ENCODE results near the gene RGS12.
"Not testable (repeated sequence)": the region's sequence is repeated elsewhere in the genome, so short reads cannot be mapped to it uniquely, and the experiment has no call there.

Gene RGS12

DNA sequence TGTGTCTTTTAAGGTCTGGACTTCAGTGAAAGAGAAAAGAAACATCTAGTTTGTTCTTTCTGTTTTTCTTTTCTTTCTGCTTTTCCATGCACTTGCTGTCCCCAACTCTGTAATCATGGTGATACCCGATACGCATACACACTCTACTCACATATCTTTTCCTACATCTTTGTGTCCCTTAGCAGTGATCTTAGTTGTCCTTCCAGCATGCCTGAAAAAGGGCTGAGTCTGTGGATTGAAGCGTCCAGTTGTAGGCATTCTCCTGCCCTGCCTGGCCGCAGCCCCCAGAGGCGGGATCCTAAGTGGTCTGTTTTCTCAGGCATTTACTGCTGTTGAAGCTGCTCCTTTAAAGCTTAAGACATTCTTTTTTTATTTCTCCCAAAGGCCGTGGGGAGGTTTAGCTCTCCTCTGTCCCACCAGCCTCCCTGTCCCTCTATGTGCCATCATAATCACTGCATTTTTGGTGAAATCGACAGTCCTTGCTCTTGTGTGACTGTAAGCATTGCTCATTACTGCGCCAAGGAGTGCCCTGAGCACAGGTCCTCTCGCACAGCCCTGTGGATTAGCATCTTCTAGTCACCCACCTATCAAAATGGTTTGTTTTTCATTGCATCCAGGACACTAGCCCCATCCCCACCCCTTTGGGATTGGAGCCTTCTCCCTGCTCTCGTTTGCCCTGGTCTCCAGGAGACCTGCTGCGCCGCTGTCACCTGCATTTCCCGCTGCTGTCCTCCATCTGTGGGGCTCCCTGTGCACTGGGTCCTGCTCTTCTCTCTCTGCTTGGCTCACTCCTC, 4.4 kb downstream of the RGS12 start:
- no peak for DNase-seq

DNA sequence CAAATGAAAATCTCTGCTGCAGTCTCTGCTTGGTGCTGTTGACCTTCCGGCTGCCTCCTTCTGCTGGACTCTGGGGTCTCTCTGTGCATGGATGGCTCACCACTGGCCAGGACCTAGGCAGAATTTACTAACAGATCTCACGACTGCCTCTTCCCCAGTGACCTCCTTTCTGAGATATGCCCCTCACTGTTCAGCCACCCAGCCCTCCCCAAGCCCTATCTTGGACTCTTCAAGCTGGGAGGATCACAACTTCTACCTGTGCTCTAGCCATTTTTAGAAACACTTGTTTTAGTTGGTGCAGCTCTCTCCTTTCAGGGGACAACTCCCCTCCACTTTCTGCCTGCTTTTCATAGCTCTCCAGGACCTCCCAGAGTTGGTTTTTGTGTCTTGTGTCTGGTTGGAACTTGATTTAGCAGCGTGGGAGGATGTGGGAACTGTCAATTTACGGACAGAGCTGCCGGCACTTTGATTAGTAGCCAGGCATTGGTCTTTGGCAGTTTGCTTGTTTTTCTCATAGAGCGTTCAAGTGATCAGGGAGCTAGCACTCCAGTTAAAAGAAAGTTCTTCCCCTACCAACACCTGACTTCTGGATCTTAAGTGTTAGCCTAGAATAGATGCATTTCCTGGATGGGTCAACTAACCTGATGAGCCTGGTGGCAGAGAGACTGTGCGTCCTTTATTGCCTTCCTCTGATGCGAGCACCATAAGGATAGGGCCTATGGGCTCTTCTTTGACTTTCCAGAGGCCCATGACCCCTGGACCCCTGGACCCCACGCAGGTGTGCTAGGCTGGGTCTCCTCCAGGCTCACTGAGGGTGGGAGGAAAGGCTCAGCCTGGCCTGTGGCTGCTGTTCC, 6.5 kb downstream of the RGS12 start:
- no peak for DNase-seq

DNA sequence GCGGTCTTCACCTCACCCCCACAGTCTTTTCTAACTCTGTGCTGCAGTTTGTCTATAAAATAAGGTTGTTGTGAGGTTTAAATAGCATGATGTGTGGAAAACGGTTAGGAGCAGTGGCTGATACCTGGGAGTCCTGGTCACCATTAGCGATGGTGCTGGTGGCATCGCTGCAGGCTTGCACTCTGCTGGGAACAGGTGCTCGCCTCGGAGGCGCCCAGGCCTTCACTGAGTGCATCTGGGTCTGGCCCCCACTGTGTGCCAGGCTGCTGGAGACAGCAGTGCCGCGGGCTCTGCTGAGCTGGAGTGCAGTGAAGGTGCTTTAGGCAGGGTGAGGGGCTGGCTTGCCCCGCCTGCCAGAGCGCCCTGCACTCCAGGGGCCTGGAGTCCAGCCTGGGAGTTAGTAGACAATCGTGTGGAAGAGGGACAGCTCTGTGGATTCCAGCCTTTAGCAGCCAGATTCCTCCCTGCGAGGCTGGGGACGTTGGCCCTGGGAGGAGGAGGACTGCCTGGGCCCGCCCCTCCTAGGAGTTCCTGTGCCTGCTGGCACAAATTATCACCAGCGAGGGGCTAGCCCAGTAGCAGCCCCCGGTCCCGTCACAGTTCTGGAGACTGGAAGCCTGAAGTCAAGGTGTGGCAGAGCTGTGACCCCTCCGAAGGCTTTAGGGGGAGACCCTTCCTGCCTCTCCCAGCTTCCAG, 7.3 kb downstream of the RGS12 start:
- DNase-seq: no peak

GRCh38 chr4:3300882-3301281, 8.1 kb downstream of the RGS12 start:
- DNase-seq: not testable (repeated sequence)

GRCh38 chr4:3301450-3302172, 8.8 kb downstream of the RGS12 start:
- no peak for DNase-seq

GRCh38 chr4:3302173-3302785, 9.5 kb downstream of the RGS12 start:
- DNase-seq: no peak

DNA sequence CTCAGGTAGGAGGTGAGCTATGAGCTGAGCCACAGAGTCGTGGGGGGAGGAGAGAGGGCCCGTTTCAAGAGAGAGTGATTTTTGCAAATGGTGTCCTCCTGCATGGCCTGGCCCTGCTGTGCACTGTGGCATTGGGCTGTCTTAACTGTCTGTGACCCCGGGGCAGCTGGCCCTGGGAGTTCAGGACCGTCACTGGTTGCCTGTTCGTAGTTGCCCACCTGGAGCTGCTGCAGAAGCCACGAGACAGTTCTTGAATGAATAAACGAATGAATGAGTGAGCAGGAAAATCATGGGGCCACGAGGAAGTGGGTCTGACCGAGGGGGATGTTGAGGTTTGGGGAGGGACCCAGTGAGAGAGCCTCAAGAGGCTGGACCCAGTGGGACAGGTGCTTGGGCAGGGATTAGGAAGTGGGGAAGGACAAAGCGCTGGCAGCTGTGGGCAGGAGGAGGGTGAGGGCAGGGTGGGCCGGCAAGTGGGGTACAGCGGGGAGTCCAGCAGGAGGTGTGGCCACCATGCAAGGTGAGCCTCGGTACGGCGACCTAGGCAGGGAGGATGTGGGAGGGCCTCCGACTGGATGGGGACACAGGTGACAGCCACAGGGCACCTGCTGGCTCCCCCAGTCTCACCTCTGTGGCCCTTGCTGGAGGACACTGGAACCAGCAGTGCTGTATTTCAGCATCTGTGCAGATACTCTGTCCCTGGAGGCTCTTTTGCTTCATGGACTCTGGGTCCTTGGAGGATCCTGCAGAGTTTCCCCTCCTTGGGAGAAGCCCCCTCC, 10.2 kb downstream of the RGS12 start:
- DNase-seq: no peak

DNA sequence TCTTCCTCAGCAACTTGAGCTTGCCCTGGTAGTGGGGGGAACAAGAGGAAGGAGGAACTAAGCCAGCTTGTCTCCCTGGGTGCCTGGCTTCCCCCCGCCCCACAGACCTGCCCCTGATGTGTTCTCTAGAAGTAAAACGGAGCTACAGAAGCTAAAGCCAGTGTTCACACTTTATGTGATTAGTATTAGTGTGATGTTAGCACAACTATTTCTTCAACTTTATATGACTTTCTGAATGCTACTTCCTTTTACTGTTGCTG, 10.7 kb downstream of the RGS12 start:
- DNase-seq: no peak

DNA sequence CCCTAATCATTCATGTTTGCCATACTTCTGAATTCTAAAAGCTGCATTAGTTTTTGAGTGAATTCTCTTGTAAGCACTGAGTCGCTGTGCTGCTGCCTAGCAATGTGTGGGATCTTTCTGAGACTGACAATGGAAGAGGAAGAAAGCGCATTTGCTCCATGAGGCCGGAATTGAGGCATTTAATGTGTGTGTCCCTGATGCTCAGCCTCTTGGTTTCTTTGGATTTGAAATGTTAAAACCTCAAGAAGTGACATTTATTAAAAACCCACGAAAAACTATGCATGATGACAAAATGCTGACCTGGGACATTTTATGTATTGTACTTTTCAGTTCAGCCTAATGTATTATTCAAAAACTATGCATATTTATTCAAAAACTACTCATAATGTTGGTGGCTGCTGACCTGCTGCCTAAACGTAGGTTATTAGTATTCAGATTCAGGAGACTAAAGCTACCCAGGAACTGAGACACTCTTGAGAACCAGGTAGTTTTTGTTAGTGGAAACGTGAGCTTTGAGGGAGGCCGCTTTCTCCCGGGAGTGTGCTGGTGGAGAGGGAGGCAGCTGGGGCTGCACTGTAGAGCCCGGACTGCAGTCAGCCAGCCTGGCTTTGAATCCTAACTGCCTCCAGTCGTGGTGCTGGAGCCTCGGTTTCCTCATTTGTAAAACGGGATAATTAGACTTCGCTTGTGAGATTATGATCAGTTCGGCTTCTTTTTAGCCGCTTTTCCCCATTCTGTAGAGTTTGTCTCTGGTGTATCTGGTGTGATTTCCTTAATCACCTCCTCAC, 11.3 kb downstream of the RGS12 start:
- no peak for DNase-seq

DNA sequence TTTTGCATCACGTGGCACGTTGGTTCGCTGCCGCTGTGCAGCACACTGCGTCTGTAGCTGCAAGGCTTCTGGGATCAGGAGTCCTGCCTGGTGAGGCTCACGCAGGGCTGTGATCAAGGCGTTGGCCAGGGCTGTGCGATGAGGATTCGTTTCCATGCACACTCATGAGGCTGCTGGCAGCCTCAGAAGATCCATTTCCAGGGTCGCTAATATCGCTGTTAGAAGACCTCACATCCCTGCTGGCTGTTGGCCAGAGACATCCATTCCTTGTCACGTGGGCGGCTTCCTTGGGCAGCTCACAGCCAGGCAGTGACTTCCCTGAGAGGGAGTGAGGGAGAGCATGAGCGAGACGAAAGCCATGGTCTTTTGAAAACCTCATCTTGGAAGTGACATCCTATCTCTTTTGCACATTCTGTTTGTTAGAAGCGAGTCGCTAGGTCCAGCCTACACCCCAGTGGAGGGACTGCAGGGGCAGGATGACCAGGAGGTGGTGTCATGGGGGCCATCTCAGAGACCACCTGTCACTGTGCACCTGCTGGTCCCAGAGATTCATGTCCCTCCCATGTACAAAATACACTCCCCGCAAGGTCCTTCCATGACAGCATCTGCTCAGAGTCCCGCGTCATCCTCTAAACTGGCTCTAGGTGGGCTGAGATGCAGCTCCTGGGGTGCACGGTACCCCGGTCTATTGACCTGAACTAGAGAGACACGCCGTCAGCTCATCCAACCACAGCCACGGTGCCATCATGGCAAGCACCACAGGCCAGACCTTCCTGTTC, 12.2 kb downstream of the RGS12 start:
- DNase-seq: no peak

DNA sequence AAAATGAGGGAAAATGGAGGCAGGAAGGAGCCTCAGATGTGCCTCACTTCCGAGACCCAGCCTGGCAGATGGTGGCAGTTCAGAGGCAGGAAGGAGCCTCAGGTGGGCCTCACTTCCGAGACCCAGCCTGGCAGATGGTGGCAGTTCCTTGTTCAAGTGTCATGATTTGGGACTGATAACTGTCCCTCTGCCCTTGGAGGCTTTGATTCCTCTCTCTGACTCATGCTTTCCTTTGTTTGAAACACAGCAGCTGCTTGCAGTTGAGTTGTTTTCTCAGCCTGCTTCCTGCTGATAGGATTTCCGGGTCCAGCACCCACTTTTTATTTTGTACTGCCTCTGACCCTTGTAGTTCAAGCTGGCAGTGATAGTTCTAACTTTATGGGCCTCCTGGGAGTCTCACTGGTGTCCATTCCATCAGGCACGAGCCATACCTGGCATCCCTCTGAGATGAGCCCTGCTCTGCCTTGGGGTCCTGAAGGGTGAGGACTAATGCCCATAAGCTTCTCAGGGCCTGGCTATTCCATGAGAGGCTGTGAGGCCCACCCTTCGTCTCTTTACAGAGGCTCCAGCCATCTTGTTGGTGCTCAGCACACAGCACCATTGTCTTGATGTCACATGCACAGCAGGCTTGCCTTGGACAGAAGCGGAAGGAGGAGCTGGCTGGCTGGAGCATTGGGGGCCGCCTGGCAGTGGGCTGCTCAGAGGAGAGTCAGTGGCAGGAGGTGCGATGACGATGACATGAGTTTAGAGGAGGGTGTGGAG, 13.0 kb downstream of the RGS12 start:
- no peak for DNase-seq

GRCh38 chr4:3306450-3306849, 13.6 kb downstream of the RGS12 start:
- no peak for DNase-seq

DNA sequence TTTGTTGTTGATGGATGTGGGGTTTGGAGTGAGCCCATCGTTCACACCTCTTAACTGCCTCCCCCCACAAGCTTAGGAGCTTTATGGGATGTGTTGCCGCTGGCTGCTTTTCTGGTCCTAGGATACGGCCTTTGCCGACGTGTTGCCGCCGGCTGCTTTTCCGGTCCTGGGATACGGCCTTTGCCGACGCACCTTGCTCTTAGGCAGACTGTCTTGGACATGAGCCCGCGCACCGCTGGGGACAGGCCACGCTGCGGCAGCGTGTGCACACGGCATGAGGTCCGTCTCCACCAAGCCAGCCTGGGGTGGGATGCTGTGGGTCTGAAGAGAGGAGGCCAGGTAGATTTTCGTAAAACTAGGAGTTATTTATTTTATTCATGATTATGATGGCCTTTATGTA, 14.2 kb downstream of the RGS12 start:
- DNase-seq: no peak

DNA sequence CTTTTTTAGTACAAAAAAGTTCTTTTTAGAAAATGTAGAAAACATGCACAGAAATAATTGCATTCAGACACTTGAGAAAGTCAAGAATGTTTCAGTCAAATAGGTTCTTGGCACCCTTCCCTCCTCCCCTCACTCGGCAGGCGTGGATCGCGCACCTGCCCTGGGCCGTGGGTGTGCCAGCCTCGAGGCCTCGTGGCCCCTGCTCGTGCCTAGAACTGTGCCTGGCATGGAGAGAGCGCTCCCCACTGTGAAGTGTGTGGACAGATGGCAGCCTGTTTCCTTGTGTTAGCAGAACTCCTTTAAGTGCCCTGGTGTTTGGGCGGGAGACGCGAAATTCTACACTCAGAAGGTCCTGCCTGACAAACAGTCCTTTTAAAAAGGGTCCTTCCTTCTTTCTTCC, 14.7 kb downstream of the RGS12 start:
- no peak for DNase-seq

- no peak for DNase-seq
Observed at GRCh38 chr4:3307891-3308575, 15.2 kb downstream of the RGS12 start.

DNA sequence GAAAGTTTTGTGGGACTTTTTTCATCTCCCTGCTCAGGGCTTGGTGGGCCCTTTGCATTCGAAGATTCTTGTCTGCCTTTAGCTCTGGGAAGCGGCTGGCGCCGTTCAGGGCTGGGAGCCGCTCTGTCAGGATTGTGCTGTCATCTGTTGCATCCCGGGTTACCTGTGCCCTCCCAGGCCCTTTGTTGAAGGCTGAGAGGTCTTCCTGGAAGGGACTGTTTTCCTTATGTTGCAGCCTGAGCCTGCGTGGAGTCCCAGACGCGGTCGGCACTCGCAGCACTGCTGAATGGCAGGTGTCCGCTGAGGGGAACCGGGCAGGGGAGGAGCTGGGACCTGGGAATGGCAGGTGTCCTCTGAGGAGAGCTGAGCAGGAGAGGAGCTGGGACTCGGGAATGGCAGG, 15.9 kb downstream of the RGS12 start:
- DNase-seq: no peak

- DNase-seq: no peak
Observed at GRCh38 chr4:3310301-3311094, 17.7 kb downstream of the RGS12 start.

DNA sequence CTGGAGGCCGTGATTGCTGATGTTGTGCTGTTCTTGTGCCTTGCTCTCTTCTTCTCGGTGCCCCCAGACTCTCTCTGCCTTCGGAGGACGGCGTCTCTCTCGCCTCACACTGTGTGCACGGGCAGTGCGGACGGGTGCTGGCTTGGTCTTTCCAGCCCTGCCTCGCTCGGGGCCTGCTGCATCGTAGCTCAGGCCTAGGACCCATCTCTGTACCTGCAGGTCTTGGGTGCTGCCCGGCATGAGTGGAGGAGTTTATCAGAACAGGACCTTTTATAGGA, 18.2 kb downstream of the RGS12 start:
- DNase-seq: no peak
